HUDEP-2 (cell line): Measurements from ENCODE around the gene SMYD2.
"Not testable (repeated sequence)": the region's sequence is repeated elsewhere in the genome, so short reads cannot be mapped to it uniquely, and the experiment has no call there.

Experiments used
- DNase-seq, 76 experiments: peaks; one replicate each; lab custom pipeline; 2025; ENCODE audit not compliant: unreplicated experiment in 76 of 76; lab: John Stamatoyannopoulos, UW

SMYD2 gene

GRCh38 chr1:214271174-214271858, 9.6 kb upstream of the SMYD2 start:
- DNase-seq: no peak

GRCh38 chr1:214271995-214272731, 8.8 kb upstream of the SMYD2 start:
- DNase-seq: no peak

- DNase-seq: no peak
Measured at GRCh38 chr1:214272964-214273533, 7.9 kb upstream of the SMYD2 start.

GRCh38 chr1:214275700-214276099, 5.3 kb upstream of the SMYD2 start:
- DNase-seq: not testable (repeated sequence)

GRCh38 chr1:214276786-214277185, 4.2 kb upstream of the SMYD2 start:
- DNase-seq: no peak

- DNase-seq: no peak
Measured at GRCh38 chr1:214277704-214278635, 3.0 kb upstream of the SMYD2 start.

GRCh38 chr1:214280386-214281020, 456 bp upstream of the SMYD2 start:
- DNase-seq: peak in 12 of 76 experiments; percentile 1 to 52 (median 16)

- peak in 23 of 76 experiments; percentile 6 to 56 (median 30) for DNase-seq
Measured at GRCh38 chr1:214281720-214282629, 1.0 kb downstream of the SMYD2 start.

GRCh38 chr1:214282630-214283242, 1.8 kb downstream of the SMYD2 start:
- no peak for DNase-seq

- DNase-seq: no peak
Measured at GRCh38 chr1:214285610-214286440, 4.9 kb downstream of the SMYD2 start.

GRCh38 chr1:214287884-214288283, 6.9 kb downstream of the SMYD2 start:
- DNase-seq: no peak

GRCh38 chr1:214289574-214290272, 8.8 kb downstream of the SMYD2 start:
- DNase-seq: no peak

GRCh38 chr1:214290424-214291037, 9.6 kb downstream of the SMYD2 start:
- DNase-seq: no peak

GRCh38 chr1:214292322-214292721, 11.4 kb downstream of the SMYD2 start:
- DNase-seq: no peak

- no peak for DNase-seq
Measured at GRCh38 chr1:214295934-214296333, 15.0 kb downstream of the SMYD2 start.

GRCh38 chr1:214296860-214297745, 16.1 kb downstream of the SMYD2 start:
- DNase-seq: no peak
